Neural crest cell (in vitro differentiated cells): Measurements from ENCODE around the gene GMFB. TPM values are rescaled to one million over a fixed set of nuclear protein-coding genes. Genes with fewer than 3 reads are reported as not detected.

Experiments used
- DNase-seq: peaks from one replicate; pipeline ENCODE4 v3.0.0; 2021; ENCODE audit warnings: low read depth, mixed read lengths, low spot score
- H3K27ac Mint-ChIP-seq: one replicate; pipeline ENCODE4 v1.8.0; 2021; ENCODE audit warnings: mild to moderate bottlenecking, mixed read lengths; ENCODE audit not compliant: unreplicated experiment
- H3K27me3 Mint-ChIP-seq: 2 replicates; pipeline ENCODE4 v1.8.0; 2021; ENCODE audit warnings: low read depth, mild to moderate bottlenecking, mixed read lengths
- H3K36me3 Mint-ChIP-seq: 2 replicates; pipeline ENCODE4 v1.8.0; 2021; ENCODE audit warnings: low read depth, mild to moderate bottlenecking, mixed read lengths
- H3K4me1 Mint-ChIP-seq: 2 replicates; pipeline ENCODE4 v1.8.0; 2021; ENCODE audit warnings: mixed read lengths
- H3K4me3 Mint-ChIP-seq: one replicate; pipeline ENCODE4 v1.8.0; 2021; ENCODE audit warnings: mild to moderate bottlenecking, mixed read lengths
- H3K9me3 Mint-ChIP-seq: 2 replicates; pipeline ENCODE4 v1.8.0; 2021; ENCODE audit warnings: mixed read lengths
- total RNA-seq: library from RNA; stranded (reverse); gene quantifications from 2 replicates; pipeline ENCODE4 v1.2.1, GENCODE V29; 2021
- TF ChIP-seq, protein P1 (sequence below): fragments of 200-600 bp; sonication (generic); conservative IDR thresholded peaks from 2 replicates; pipeline ENCODE4 v1.5.0; 2021; ENCODE audit warnings: antibody characterized with exemption, mild to moderate bottlenecking

GMFB gene
- total RNA-seq, 1 donor from 2014 or later: 68.5 TPM

DNA sequence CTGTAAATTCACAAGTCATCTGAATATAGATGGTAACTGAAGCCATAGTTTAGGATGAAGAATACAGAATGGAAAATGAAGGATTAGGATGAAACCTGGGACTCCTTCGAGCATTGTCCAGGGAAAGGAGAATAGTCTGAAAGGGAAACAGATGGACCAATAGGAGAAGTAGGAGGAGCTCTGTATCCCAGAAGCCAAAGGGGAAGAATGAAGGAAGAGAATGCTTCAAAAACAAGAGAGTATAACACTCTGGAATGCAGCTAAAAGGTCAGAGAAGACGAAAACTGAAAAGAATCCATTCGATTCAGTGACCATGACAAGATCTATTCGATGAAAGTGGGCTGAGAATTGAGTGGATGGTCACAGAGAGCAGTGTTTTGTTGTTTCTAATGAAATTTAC is 1.0 kb downstream of the GMFB start:
- H3K4me3 Mint-ChIP-seq: peak overlapping the region; percentile 80
- H3K4me1 Mint-ChIP-seq: peaks cover 39% of the 10 kb centered on the region
- H3K36me3 Mint-ChIP-seq: peaks cover 8% of the 10 kb centered on the region
- no peaks in the 10 kb centered on the region for H3K27me3 Mint-ChIP-seq
- DNase-seq: no peak
- peak overlapping the region; percentile 0 for H3K27ac Mint-ChIP-seq
- TF ChIP-seq, protein P1, sequence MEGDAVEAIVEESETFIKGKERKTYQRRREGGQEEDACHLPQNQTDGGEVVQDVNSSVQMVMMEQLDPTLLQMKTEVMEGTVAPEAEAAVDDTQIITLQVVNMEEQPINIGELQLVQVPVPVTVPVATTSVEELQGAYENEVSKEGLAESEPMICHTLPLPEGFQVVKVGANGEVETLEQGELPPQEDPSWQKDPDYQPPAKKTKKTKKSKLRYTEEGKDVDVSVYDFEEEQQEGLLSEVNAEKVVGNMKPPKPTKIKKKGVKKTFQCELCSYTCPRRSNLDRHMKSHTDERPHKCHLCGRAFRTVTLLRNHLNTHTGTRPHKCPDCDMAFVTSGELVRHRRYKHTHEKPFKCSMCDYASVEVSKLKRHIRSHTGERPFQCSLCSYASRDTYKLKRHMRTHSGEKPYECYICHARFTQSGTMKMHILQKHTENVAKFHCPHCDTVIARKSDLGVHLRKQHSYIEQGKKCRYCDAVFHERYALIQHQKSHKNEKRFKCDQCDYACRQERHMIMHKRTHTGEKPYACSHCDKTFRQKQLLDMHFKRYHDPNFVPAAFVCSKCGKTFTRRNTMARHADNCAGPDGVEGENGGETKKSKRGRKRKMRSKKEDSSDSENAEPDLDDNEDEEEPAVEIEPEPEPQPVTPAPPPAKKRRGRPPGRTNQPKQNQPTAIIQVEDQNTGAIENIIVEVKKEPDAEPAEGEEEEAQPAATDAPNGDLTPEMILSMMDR: no peak
- no peaks in the 10 kb centered on the region for H3K9me3 Mint-ChIP-seq

DNA sequence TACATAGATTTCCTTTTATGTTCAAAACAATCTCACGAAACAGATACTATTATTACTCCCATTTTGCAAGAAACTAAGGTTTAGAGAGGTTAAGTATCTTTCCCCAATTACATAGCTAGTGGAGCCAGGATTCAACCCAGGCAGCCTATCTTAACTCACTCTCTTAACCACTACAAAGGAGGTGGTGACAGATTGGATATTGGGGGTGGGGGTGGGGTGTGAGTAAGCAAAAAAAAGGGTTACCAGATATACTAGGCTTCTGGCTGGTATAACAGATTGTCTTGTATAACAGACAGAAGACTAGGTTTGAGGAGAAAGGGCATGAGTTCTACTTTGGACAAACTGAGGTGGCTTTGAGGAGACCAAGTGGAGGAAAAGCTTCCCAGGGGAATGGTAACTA is 2.1 kb downstream of the GMFB start:
- no peaks in the 10 kb centered on the region for H3K9me3 Mint-ChIP-seq
- no peak overlapping the region for H3K27ac Mint-ChIP-seq
- TF ChIP-seq, protein P1: no peak
- H3K4me1 Mint-ChIP-seq: peaks cover 39% of the 10 kb centered on the region
- peak overlapping the region; percentile 69 for H3K4me3 Mint-ChIP-seq
- H3K36me3 Mint-ChIP-seq: peaks cover 8% of the 10 kb centered on the region
- no peaks in the 10 kb centered on the region for H3K27me3 Mint-ChIP-seq
- no peak for DNase-seq

DNA sequence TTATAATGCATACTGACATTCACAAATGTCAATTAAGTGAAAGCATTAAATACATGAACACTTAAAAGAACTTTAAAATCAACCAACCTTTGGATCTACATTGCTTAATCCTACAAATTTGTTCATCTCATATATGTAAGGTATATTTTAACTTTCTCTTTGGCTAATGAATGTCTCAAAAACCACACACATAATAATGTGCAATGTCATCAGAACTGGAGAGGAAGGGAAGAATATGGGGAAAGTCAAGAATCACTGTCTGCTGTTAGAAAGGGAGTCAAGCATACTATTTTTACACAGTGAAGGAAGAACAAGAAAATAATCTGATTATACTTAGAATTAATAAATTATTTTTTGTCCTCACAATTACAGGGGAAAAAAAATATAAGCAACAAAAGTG is 4.9 kb downstream of the GMFB start:
- Mint-ChIP-seq H3K4me1 (peaks cover 30% of the 10 kb centered on the region), H3K36me3 (peaks cover 8% of the 10 kb centered on the region), H3K27ac (no peak overlapping the region), H3K27me3 (no peaks in the 10 kb centered on the region), H3K9me3 (no peaks in the 10 kb centered on the region), H3K4me3 (no peak overlapping the region)
- DNase-seq: no peak
- TF ChIP-seq, protein P1: no peak

DNA sequence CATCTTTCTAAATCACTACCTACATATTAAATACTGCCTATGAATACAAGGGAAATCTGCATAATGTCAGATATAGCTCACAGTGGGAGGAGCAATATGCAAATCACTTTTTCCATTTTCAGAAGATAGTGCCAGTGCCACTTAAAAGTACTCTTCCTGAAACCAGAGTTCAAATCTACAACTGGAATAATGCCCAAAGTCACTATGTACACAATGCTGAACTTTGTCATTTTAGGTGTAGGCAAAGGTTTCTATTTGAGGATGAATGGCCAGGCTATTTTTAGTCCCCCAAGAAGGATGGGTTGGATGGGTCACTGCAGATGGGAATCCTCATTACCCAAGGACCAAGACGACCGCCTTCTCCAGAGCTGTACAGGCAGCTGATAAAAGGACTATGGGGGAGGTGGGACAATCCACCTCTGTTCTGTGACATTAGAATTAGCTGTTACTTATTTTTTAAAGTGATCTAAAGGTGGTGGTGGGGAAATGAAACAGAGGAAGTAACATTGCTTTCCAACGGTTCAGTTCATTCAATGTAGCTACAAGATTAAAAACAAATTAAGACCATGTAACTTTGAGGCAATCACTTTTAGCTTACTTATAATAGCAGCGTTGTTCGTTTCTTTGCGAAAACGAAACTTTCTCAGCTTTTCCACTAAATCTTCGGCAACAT is 5.6 kb downstream of the GMFB start:
- no peaks in the 10 kb centered on the region for H3K27me3 Mint-ChIP-seq
- TF ChIP-seq, protein P1: no peak
- H3K4me1 Mint-ChIP-seq: peaks cover 30% of the 10 kb centered on the region
- no peaks in the 10 kb centered on the region for H3K9me3 Mint-ChIP-seq
- peaks cover 8% of the 10 kb centered on the region for H3K36me3 Mint-ChIP-seq
- DNase-seq: no peak
- no peak overlapping the region for H3K27ac Mint-ChIP-seq
- H3K4me3 Mint-ChIP-seq: no peak overlapping the region

DNA sequence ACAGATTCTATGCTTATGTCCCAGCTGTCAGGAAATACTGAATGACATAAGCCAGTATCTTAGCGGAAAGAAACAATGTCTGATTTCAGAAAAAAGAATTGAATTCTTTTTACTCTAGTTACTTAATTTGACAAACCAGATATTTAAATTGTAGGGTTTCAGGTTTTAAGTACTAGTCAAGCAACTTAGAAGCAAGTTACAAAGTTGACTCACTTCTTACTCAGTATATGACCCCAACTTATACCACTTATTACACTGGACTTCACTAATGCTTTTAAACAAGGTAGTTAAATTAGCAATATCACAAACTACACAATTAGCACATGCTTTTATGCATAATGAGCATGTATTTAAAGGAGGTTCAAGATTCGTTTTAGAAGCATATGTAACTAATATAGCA is 7.1 kb downstream of the GMFB start:
- no peak for DNase-seq
- peaks cover 22% of the 10 kb centered on the region for H3K4me1 Mint-ChIP-seq
- H3K4me3 Mint-ChIP-seq: no peak overlapping the region
- no peak overlapping the region for H3K27ac Mint-ChIP-seq
- peaks cover 8% of the 10 kb centered on the region for H3K36me3 Mint-ChIP-seq
- H3K9me3 Mint-ChIP-seq: no peaks in the 10 kb centered on the region
- H3K27me3 Mint-ChIP-seq: no peaks in the 10 kb centered on the region
- TF ChIP-seq, protein P1: no peak
